CD4-positive, alpha-beta T cell treated with Interleukin-17A for 4 hours (primary cell): ENCODE measurements around the gene GNG3.
"Not testable (repeated sequence)": the region's sequence is repeated elsewhere in the genome, so short reads cannot be mapped to it uniquely, and the experiment has no call there.

Experiments used
- DNase-seq: peaks from one replicate; pipeline ENCODE4 v3.0.0-alpha.2; 2020; ENCODE audit warnings: mixed read lengths

GNG3 gene

GRCh38 chr11:62721994-62722393 lies 14.5 kb downstream of the GNG3 start:
- no peak for DNase-seq

- DNase-seq = no peak
Measured at GRCh38 chr11:62724171-62724570, 16.7 kb downstream of the GNG3 start.

- no peak for DNase-seq
Measured at GRCh38 chr11:62725646-62726045, 18.2 kb downstream of the GNG3 start.

- DNase-seq = no peak
Measured at GRCh38 chr11:62726156-62726914, 18.9 kb downstream of the GNG3 start.

GRCh38 chr11:62726915-62727164 lies 19.4 kb downstream of the GNG3 start:
- DNase-seq = no peak

GRCh38 chr11:62727165-62727871 lies 19.8 kb downstream of the GNG3 start, which contains the start of gene HNRNPUL2:
Gene HNRNPUL2 (minus strand): TSS chr11:62727457. CDS start chr11:62727156, 301 bp downstream.
- DNase-seq = peak; percentile 98

- DNase-seq = peak; percentile 86
Measured at GRCh38 chr11:62727872-62728170, 20.3 kb downstream of the GNG3 start.

- DNase-seq = peak; percentile 90
Measured at GRCh38 chr11:62728171-62728988, 20.9 kb downstream of the GNG3 start, which contains the start of gene TTC9C. Gene TTC9C (plus strand): TSS chr11:62728486. CDS start chr11:62728849, 363 bp downstream.

- not testable (repeated sequence) for DNase-seq
Measured at GRCh38 chr11:62730076-62730475, 22.6 kb downstream of the GNG3 start.

- no peak for DNase-seq
Measured at GRCh38 chr11:62732830-62733229, 25.4 kb downstream of the GNG3 start.

- DNase-seq = no peak
Measured at GRCh38 chr11:62737196-62737595, 29.7 kb downstream of the GNG3 start.

GRCh38 chr11:62747475-62748160 lies 40.1 kb downstream of the GNG3 start:
- DNase-seq = no peak

GRCh38 chr11:62749931-62750330 lies 42.5 kb downstream of the GNG3 start:
- not testable (repeated sequence) for DNase-seq

GRCh38 chr11:62752177-62752785 lies 44.8 kb downstream of the GNG3 start:
- DNase-seq = no peak

- peak; percentile 19 for DNase-seq
Measured at GRCh38 chr11:62752994-62753735, 45.7 kb downstream of the GNG3 start.

- DNase-seq = peak; percentile 98
Measured at GRCh38 chr11:62753736-62754603, 46.5 kb downstream of the GNG3 start, which contains the start of gene ZBTB3. Gene ZBTB3 (minus strand): TSS chr11:62754160. CDS start chr11:62753664, 496 bp downstream.

GRCh38 chr11:62755086-62755615 lies 47.7 kb downstream of the GNG3 start:
- DNase-seq = no peak

- DNase-seq = no peak
Measured at GRCh38 chr11:62757846-62758788, 50.6 kb downstream of the GNG3 start.
